Kidney (tissue), 14 donors: ENCODE data around the gene GSX2. TPM values are rescaled to one million over a fixed set of nuclear protein-coding genes. Genes with fewer than 3 reads are reported as not detected.

ENCODE experiments used
- DNase-seq, 5 donors: peaks; one replicate each; pipeline ENCODE4 v3.0.0-alpha.2; 2013 to 2020
- FAIRE-seq: peaks from 2 replicates; lab custom pipeline; 2012; peaks lifted over from hg19 to GRCh38; lab: Jason Lieb, UNC
- H3K27ac ChIP-seq, 2 donors: one replicate each; pipeline ENCODE4 v1.7.0; 2013; ENCODE audit warnings: low read depth in 2 of 2, low read length in 2 of 2, inconsistent platforms in 1 of 2
- H3K27me3 ChIP-seq: one replicate; pipeline ENCODE4 v1.7.1; 2013; ENCODE audit warnings: low read length, inconsistent platforms; ENCODE audit not compliant: control insufficient read depth, insufficient read depth
- H3K36me3 ChIP-seq, 3 donors: one replicate each; pipeline versions ENCODE4 v1.7.0 to v1.7.1; 2013; ENCODE audit warnings: low read length in 3 of 3, control low read depth in 1 of 3, inconsistent platforms in 1 of 3; ENCODE audit not compliant: insufficient read depth in 3 of 3, control insufficient read depth in 2 of 3
- H3K4me1 ChIP-seq, 3 donors: one replicate each; pipeline versions ENCODE4 v1.7.0 to v1.7.1; 2013; ENCODE audit warnings: low read length in 3 of 3, inconsistent platforms in 1 of 3, low read depth in 1 of 3; ENCODE audit not compliant: control insufficient read depth in 2 of 3, insufficient read depth in 2 of 3
- H3K4me3 ChIP-seq, 3 donors: one replicate each; pipeline versions ENCODE4 v1.7.0 to v1.8.1; 2013; ENCODE audit warnings: low read length in 3 of 3, control low read depth in 1 of 3, inconsistent platforms in 1 of 3
- H3K9ac ChIP-seq, 3 donors: one replicate each; pipeline versions ENCODE4 v1.7.0 to v1.7.1; 2013; ENCODE audit warnings: low read length in 3 of 3, control low read depth in 1 of 3, inconsistent platforms in 1 of 3
- H3K9me3 ChIP-seq, 3 donors: one replicate each; pipeline versions ENCODE4 v1.7.0 to v1.7.1; 2013; ENCODE audit warnings: low read length in 3 of 3, control low read depth in 1 of 3, inconsistent platforms in 1 of 3; ENCODE audit not compliant: control insufficient read depth in 2 of 3, insufficient read depth in 1 of 3
- intact Hi-C: fragments of 100-400 bp; cut with DNase I; formaldehyde crosslinking; loops from one replicate; pipeline ENCODE4 v1.11.1; 2022
- polyA plus RNA-seq: library from polyadenylated mRNA; stranded (reverse); fragments of 350-450 nt; fragmentation: Illumina TruSeq; extraction: RNeasy Lipid Tissue Mini Kit (QIAGEN cat#74804); gene quantifications from one replicate; pipeline ENCODE4 v1.2.3, GENCODE V29; 2014; ENCODE audit warnings: low read depth, low replicate concordance; ENCODE audit not compliant: insufficient read depth
- total RNA-seq: library from RNA; stranded (reverse); fragmentation: NEBNext Ultra II Directional; extraction: Animal tissue kit (Norgen Biotek cat#: 25700); gene quantifications from one replicate; pipeline ENCODE4 v1.2.1, GENCODE V29; 2021
- TF ChIP-seq, protein P1 (sequence below): IDR thresholded peaks from 3 replicates; pipeline ENCODE4 v1.5.1; 2012; ENCODE audit warnings: mild to moderate bottlenecking, moderate library complexity, borderline replicate concordance; ENCODE audit not compliant: insufficient read depth; ENCODE audit errors: extremely low read depth
- donor health status: control.
- donor health status: control.
- donor health status: control.
- donor health status: control.
- donor health status: control.
- donor health status: DM: yes; HTN: yes; CAD: no.
- donor health status: Normal renal cell carcinoma (clear cell type).

The GSX2 gene
- total and polyA plus RNA-seq, 2 donors from 2014 or later, result not detected

DNA sequence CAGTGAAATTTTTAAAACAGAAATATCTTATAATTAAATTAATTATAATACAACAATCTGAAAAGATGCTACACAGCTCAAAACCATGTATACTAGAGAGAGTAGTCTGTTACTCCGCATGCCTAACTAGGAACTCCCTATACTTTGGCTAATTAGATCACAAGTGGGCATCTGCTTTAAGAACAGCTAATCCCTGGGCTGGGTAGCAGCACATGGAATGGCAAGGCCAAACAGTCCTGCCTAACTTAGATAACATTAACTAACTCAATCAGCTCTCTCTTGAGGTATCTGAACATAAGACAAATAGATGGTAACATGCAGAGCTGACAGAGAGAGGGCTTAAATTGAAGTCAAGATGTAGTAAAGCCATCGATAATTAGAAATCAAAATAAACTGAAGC lies 45.5 kb upstream of the GSX2 start:
- Histone ChIP-seq H3K9me3 (no peaks in the 10 kb centered on the region), H3K36me3 (no peaks in the 10 kb centered on the region), H3K27me3 (no peaks in the 10 kb centered on the region), H3K4me3 (no peak overlapping the region), H3K27ac (no peak overlapping the region), H3K9ac (no peak overlapping the region), H3K4me1 (peaks cover 0 to 18% (median 18%) of the 10 kb centered on the region in 3 donors)
- TF ChIP-seq, protein P1, sequence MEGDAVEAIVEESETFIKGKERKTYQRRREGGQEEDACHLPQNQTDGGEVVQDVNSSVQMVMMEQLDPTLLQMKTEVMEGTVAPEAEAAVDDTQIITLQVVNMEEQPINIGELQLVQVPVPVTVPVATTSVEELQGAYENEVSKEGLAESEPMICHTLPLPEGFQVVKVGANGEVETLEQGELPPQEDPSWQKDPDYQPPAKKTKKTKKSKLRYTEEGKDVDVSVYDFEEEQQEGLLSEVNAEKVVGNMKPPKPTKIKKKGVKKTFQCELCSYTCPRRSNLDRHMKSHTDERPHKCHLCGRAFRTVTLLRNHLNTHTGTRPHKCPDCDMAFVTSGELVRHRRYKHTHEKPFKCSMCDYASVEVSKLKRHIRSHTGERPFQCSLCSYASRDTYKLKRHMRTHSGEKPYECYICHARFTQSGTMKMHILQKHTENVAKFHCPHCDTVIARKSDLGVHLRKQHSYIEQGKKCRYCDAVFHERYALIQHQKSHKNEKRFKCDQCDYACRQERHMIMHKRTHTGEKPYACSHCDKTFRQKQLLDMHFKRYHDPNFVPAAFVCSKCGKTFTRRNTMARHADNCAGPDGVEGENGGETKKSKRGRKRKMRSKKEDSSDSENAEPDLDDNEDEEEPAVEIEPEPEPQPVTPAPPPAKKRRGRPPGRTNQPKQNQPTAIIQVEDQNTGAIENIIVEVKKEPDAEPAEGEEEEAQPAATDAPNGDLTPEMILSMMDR, result no peak
- DNase-seq, result no peak
- intact Hi-C loops, result no loop called here
- no peak for FAIRE-seq

DNA sequence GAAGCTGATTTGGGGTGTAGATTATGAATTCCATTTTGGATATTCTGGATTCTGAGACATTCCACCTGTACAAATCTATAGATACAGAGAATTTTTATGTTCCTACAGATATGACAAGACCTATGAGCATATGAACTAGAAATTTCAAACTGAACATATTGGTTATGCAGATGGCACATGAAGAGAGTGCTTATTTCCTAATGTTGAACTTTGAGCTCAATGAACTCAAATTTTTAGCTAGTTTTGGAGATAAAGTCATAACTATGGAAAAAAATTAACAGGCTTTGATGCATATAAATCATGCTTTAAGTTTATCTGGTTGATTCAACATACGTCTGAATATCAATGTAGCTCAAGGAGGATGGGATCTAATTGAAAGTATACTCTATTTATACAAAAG lies 44.5 kb upstream of the GSX2 start:
- Histone ChIP-seq H3K9me3 (no peaks in the 10 kb centered on the region), H3K27ac (no peak overlapping the region), H3K36me3 (no peaks in the 10 kb centered on the region), H3K27me3 (no peaks in the 10 kb centered on the region), H3K4me3 (no peak overlapping the region), H3K4me1 (peaks cover 0 to 20% (median 17%) of the 10 kb centered on the region in 3 donors), H3K9ac (no peak overlapping the region)
- no peak for DNase-seq
- no peak for FAIRE-seq
- TF ChIP-seq, protein P1, result no peak
- intact Hi-C loops, result no loop called here

DNA sequence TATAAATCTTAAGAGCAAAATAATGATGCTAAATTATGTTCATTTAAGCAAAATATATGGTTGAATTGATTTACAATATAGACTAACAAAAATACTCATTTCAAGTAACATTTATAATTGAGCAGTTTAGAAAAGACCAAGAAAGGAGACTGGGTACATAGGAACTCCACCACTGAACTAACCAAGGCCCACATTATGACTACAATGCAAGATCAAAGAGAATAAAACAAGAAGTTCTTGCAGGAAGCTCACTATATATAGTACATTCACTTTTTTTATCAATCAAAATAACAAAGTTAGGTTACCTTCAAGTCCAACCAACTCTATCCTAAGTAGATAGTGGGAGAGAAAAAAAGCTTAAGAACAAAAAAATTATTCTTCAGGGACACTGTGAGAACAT lies 43.6 kb upstream of the GSX2 start:
- no peak for FAIRE-seq
- no peak overlapping the region for H3K4me3 ChIP-seq
- TF ChIP-seq, protein P1, result no peak
- no peak for DNase-seq
- H3K27me3 ChIP-seq, result no peaks in the 10 kb centered on the region
- intact Hi-C loops, result no loop called here
- no peaks in the 10 kb centered on the region for H3K9me3 ChIP-seq
- H3K4me1 ChIP-seq, result peaks cover 0 to 18% (median 15%) of the 10 kb centered on the region in 3 donors
- no peak overlapping the region for H3K27ac ChIP-seq
- no peak overlapping the region for H3K9ac ChIP-seq
- no peaks in the 10 kb centered on the region for H3K36me3 ChIP-seq

DNA sequence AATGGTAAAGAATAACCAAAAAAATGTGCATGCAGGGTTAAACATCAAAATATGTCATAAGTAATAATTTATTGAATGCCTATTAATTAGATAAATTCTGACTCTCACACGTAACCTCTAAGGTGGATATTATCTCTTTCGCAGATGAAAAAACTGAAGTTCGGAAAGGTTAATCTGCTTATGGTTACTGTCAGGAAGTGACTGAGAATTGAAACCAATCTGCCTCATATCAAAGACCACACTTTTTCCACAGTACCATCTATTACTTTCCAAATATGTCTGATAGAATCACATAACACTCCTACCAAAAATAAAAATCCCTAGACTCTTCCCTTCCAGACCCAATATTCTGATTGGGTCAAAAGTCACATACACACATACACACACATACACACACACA lies 41.8 kb upstream of the GSX2 start:
- no peak for DNase-seq
- peaks cover 5 to 26% (median 18%) of the 10 kb centered on the region in 3 donors for H3K4me1 ChIP-seq
- intact Hi-C loops, result no loop called here

More for the DNA sequence above, 41.8 kb upstream of the GSX2 start:
- TF ChIP-seq, protein P1, result no peak
- Histone ChIP-seq H3K9ac (no peak overlapping the region), H3K4me3 (no peak overlapping the region), H3K27me3 (no peaks in the 10 kb centered on the region), H3K27ac (no peak overlapping the region), H3K9me3 (no peaks in the 10 kb centered on the region), H3K36me3 (no peaks in the 10 kb centered on the region)
- no peak for FAIRE-seq
